Measurements from ENCODE around the gene TTC28.

- TF ChIP-seq CTCF (IDR thresholded peaks at IDR 0.05) (no peak), POLR2A (IDR thresholded peaks at IDR 0.05) (no peak), POLR2AphosphoS5 (IDR thresholded peaks at IDR 0.05) (no peak)
Observed at GRCh38 chr22:28008056-28008455, 671.6 kb downstream of the TTC28 start.
